KMS-11 (cell line): ENCODE data around the gene PDZD7.

Experiments used
- H2AFZ ChIP-seq: fragments of 200-600 bp; sonication (generic); 2 replicates; pipeline ENCODE4 v1.6.1; 2016; ENCODE audit warnings: antibody characterized with exemption, mixed run types, low read depth
- H3K27ac ChIP-seq: fragments of 200-600 bp; sonication (generic); 2 replicates; pipeline ENCODE4 v1.6.1; 2016; ENCODE audit warnings: mild to moderate bottlenecking, mixed run types
- H3K27me3 ChIP-seq: fragments of 200-600 bp; sonication (generic); 2 replicates; pipeline ENCODE4 v1.6.1; 2017; ENCODE audit warnings: mild to moderate bottlenecking, low read depth, mixed run types, moderate library complexity; ENCODE audit not compliant: insufficient read depth
- H3K36me3 ChIP-seq: fragments of 200-600 bp; sonication (generic); 2 replicates; pipeline ENCODE4 v1.6.1; 2017; ENCODE audit warnings: mild to moderate bottlenecking, mixed run types; ENCODE audit not compliant: insufficient read depth
- H3K4me1 ChIP-seq: fragments of 200-600 bp; sonication (generic); 2 replicates; pipeline ENCODE4 v1.6.1; 2016; ENCODE audit warnings: mild to moderate bottlenecking, low read depth, mixed run types; ENCODE audit not compliant: poor library complexity, severe bottlenecking
- H3K4me2 ChIP-seq: fragments of 200-600 bp; sonication (generic); 2 replicates; pipeline ENCODE4 v1.7.0; 2016; ENCODE audit warnings: mild to moderate bottlenecking, mixed run types
- H3K4me3 ChIP-seq: fragments of 200-600 bp; sonication (generic); IDR thresholded peaks from 2 replicates; pipeline ENCODE4 v1.6.1; 2017; ENCODE audit warnings: low read depth, low read length, mixed read lengths; ENCODE audit not compliant: insufficient read depth
- H3K79me2 ChIP-seq: fragments of 200-600 bp; sonication (generic); 2 replicates; pipeline ENCODE4 v1.6.1; 2016; ENCODE audit warnings: low read depth, mixed run types; ENCODE audit not compliant: insufficient read depth
- H3K9ac ChIP-seq: fragments of 200-600 bp; sonication (generic); 2 replicates; pipeline ENCODE4 v1.6.1; 2016; ENCODE audit warnings: mild to moderate bottlenecking, mixed run types
- H4K20me1 ChIP-seq: fragments of 200-600 bp; sonication (generic); 2 replicates; pipeline ENCODE4 v1.6.1; 2016; ENCODE audit warnings: mild to moderate bottlenecking, mixed run types; ENCODE audit not compliant: insufficient read depth
- TF ChIP-seq, protein P1 (sequence below): fragments of 200-600 bp; sonication (generic); conservative IDR thresholded peaks from 2 replicates; pipeline ENCODE4 v1.6.1; 2017; ENCODE audit warnings: low read depth, mild to moderate bottlenecking, antibody characterized with exemption, low read length, moderate library complexity, mixed read lengths

PDZD7 gene

DNA sequence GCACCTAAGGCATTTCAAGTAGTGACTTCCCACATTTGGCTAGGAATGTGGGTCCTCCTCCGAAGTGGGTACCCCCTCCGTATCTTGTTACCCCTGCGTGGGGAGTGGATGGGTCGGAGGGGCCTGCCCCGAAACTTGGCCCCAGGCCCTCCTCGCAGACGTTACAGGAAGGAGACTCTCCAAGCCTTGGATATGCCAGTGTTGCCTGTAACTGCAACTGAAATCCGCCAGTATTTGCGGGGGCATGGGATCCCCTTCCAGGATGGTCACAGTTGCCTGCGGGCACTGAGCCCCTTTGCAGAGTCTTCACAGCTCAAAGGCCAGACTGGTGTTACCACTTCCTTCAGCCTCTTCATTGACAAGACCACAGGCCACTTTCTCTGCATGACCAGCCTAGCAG lies 42.8 kb downstream of the PDZD7 start:
- H3K79me2 ChIP-seq, result peaks cover 36% of the 10 kb centered on the region
- H3K27ac ChIP-seq, result 0 out of 2 replicates have a peak overlapping the region, but pooled peaks have one; percentile 49
- peaks cover 26% of the 10 kb centered on the region for H3K4me1 ChIP-seq
- no peaks in the 10 kb centered on the region for H3K27me3 ChIP-seq
- H2AFZ ChIP-seq, result peak overlapping the region; percentile 94; the same call in 1 of the 2 replicates
- H3K4me3 ChIP-seq, result no peak overlapping the region
- H3K9ac ChIP-seq, result peak overlapping the region; percentile 82; the same call in 1 of the 2 replicates
- peaks cover 5% of the 10 kb centered on the region; the same call in 1 of the 2 replicates for H3K36me3 ChIP-seq
- TF ChIP-seq, protein P1, sequence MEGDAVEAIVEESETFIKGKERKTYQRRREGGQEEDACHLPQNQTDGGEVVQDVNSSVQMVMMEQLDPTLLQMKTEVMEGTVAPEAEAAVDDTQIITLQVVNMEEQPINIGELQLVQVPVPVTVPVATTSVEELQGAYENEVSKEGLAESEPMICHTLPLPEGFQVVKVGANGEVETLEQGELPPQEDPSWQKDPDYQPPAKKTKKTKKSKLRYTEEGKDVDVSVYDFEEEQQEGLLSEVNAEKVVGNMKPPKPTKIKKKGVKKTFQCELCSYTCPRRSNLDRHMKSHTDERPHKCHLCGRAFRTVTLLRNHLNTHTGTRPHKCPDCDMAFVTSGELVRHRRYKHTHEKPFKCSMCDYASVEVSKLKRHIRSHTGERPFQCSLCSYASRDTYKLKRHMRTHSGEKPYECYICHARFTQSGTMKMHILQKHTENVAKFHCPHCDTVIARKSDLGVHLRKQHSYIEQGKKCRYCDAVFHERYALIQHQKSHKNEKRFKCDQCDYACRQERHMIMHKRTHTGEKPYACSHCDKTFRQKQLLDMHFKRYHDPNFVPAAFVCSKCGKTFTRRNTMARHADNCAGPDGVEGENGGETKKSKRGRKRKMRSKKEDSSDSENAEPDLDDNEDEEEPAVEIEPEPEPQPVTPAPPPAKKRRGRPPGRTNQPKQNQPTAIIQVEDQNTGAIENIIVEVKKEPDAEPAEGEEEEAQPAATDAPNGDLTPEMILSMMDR, result no peak
- H3K4me2 ChIP-seq, result peak overlapping the region; percentile 93
- no peaks in the 10 kb centered on the region for H4K20me1 ChIP-seq

DNA sequence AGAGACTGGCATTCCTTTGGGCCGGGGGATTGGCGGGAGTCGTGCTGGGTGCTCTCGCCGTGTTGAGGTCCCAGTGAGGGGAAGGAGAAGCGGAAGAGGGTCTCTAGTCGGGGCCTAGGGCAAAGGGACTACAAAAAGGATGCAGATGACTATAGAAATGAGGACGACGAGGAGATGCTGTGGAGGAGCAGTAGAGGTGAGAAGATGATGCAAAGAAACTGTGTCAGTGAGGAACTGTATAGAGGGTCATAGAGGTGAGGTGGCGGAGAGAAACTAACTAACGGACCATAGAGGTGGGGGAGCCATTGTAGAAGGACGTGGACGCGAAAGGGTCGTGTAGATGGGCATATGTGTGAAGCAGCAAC lies 43.3 kb downstream of the PDZD7 start:
- Histone ChIP-seq H3K4me1 (peaks cover 26% of the 10 kb centered on the region), H3K9ac (peak overlapping the region; percentile 82), H2AFZ (peak overlapping the region; percentile 94), H3K79me2 (peaks cover 36% of the 10 kb centered on the region), H3K36me3 (peaks cover 5% of the 10 kb centered on the region; the same call in 1 of the 2 replicates), H3K4me2 (peak overlapping the region; percentile 93), H4K20me1 (no peaks in the 10 kb centered on the region), H3K27me3 (no peaks in the 10 kb centered on the region), H3K27ac (peak overlapping the region; percentile 49), H3K4me3 (peak overlapping the region; percentile 29)
- TF ChIP-seq, protein P1, result no peak

DNA sequence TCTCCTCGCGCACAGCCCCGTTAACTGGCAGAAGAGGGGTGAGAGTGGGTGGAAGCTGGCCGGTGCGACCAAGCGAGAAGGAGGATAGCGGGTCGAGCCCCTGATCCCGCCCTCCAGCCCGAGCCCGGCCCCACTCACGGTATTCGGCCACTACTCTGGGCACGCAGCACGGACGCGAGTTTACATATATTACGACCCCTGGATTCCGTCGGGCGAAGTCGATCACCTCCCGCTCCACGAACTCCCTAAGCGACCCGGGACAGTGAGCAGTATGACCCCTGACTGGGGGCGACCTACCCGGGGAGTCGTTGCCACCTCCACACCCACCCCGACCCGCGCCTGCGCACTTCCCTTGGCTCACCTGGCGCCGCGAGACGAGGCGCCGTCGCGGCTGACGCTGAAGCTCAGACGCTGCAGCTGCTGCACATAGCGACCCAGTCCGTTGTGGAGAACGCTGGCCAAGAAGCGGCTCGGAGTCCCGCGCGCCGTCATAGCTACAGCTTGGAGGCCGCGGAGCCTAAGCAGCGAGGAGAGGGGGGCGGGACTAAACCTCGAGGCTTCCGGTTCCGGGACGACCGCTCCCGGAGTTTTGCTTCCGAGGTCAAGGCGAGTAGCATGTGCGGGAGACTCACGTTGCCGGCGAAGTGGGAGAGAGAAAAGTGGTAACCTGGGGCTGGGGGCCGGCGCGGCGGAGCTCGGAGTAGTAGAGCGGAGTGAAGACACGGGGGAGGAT lies 43.8 kb downstream of the PDZD7 start, which contains the start of the genes MRPL43 and TWNK:
TSS of gene MRPL43 (minus strand) at position 546 of the 733 bp plus-strand sequence. CDS start at position 492, 54 bp downstream.
TSS of gene TWNK (plus strand) at position 592 of the 733 bp plus-strand sequence. CDS start 668 bp downstream, outside the sequence.
- Histone ChIP-seq H2AFZ (peak within 1 kb of the TSS; percentile 94), H3K9ac (peak within 1 kb of the TSS; percentile 82), H4K20me1 (no peaks in the 10 kb centered on the region), H3K27ac (peak within 1 kb of the TSS; percentile 49), H3K4me2 (peak within 1 kb of the TSS; percentile 93), H3K27me3 (no peaks in the 10 kb centered on the region), H3K79me2 (peaks cover 36% of the 10 kb centered on the region), H3K4me3 (peak within 1 kb of the TSS; percentile 29), H3K4me1 (peaks cover 26% of the 10 kb centered on the region), H3K36me3 (peaks cover 5% of the 10 kb centered on the region; the same call in 1 of the 2 replicates)
- TF ChIP-seq, protein P1, result no peak

DNA sequence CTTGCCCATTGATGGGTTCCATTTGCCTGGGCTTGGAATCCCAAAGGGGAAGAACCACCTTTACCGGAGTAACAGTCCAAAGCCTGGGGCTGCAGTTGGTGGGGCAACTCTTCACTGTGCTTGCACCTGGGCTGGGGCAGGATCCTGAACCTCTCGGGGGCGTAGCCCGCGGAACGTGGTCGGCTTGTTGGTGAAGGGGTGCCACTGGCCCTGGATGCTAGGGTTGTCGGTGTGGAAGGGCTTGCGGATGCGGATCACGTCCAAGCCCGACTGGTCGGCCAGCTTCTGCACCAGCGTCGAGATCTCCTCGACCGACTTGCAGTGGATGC lies 44.3 kb downstream of the PDZD7 start:
- Histone ChIP-seq H3K27ac (no peak overlapping the region), H3K4me1 (peaks cover 26% of the 10 kb centered on the region), H2AFZ (peak overlapping the region; percentile 94), H3K4me3 (peak overlapping the region; percentile 29), H4K20me1 (no peaks in the 10 kb centered on the region), H3K79me2 (peaks cover 36% of the 10 kb centered on the region), H3K4me2 (peak overlapping the region; percentile 93), H3K27me3 (no peaks in the 10 kb centered on the region), H3K36me3 (peaks cover 5% of the 10 kb centered on the region; the same call in 1 of the 2 replicates), H3K9ac (peak overlapping the region; percentile 82; the same call in 1 of the 2 replicates)
- TF ChIP-seq, protein P1, result no peak
